ENCODE measurements around the gene CDH15. TPM values are rescaled to one million over a fixed set of nuclear protein-coding genes. Genes with fewer than 3 reads are reported as not detected.

Gene CDH15
- total RNA-seq, 1 experiment from 2014 or later = 1.5 TPM

DNA sequence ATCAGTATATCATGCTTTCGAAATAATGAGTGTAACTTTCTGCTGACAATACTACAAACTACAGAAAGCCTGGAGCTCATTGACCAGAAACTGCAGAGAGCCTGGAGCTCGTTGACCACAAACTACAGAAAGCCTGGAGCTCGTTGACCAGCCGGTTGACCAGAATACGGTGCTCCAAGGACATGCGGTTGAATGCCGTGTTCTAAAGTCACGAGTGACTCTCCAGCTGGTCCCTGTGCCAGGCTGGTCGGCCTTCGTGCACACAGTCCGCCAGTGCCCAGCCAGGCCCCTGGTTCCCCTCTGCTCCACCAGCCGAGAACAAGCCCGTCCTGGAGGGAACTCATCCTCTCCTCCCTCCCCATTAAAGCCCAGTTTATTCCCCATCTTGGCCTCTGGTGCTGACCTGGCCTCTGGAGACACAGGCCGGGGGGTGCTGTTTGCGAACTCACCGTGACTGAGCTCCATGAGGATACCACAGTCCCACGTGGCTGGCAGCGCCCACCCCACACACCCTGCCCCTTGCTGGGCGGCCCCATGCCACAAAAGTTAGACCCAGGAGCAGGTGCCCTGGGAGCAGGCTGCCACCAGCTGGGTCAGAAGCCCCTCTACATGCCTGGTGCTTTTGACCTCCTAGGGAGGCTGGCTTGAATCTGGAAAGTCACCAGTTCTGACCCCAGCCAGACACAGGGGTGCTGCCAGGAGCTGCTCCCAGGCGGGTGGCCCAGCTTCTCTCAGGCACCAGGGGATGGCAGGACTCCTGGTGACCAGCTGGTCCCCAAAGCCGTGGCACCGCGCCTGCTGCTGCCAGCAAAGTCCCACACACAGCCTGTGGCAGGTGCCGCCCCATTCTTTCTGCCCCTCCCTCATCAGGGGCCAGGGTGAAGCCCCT is 15.5 kb upstream of the CDH15 start:
- POLR2A ChIA-PET (ENCODE audit: unreplicated experiment) = no interaction called here
- ATAC-seq = no peak
- no peak overlapping the region for H3K9ac ChIP-seq (ENCODE audit: low read length)
- no peak overlapping the region for H2AFZ ChIP-seq (ENCODE audit: low read length)
- no peaks in the 10 kb centered on the region for H3K27me3 ChIP-seq (ENCODE audit: low read length)
- H3F3A ChIP-seq (ENCODE audit: low read length, unreplicated experiment) = peaks cover 7% of the 10 kb centered on the region
- H3K4me1 ChIP-seq (ENCODE audit: insufficient read depth, low read length) = peaks cover 10% of the 10 kb centered on the region; the same call in 1 of the 2 replicates
- H4K20me1 ChIP-seq (ENCODE audit: low read length) = no peaks in the 10 kb centered on the region
- intact Hi-C loops (cut with micrococcal nuclease) = no loop called here
- BruUV-seq (replicated peaks) = TSS peak; percentile 27
- H3K9me2 ChIP-seq (replicated peaks; ENCODE audit: low read length) = no peaks in the 10 kb centered on the region
- H3K27ac ChIP-seq (ENCODE audit: low read length) = no peak overlapping the region
- H3K4me3 ChIP-seq (ENCODE audit: low read length) = no peak overlapping the region
- DNase-seq = no peak
- no peaks in the 10 kb centered on the region for H3K79me2 ChIP-seq (ENCODE audit: low read length)
- no peaks in the 10 kb centered on the region for H3K9me3 ChIP-seq (ENCODE audit: low read length)
- H3K36me3 ChIP-seq (ENCODE audit: low read depth, low read length) = no peaks in the 10 kb centered on the region
- TF ChIP-seq EZH2 (IDR thresholded peaks at IDR 0.05; ENCODE audit: low read length, unreplicated experiment) (no peak), CTCF (conservative IDR thresholded peaks at IDR 0.05; ENCODE audit: low read depth, low read length) (no peak), EZH2phosphoT487 (IDR thresholded peaks at IDR 0.05; ENCODE audit: borderline replicate concordance, low read length) (no peak)
- CTCF ChIA-PET = interaction anchor here (0.6 kb wide), 1 partner anchor 419 kb away, joined by 4 read pairs; no protein-coding TSS in a partner anchor
- H3K4me2 ChIP-seq (ENCODE audit: low read length) = no peak overlapping the region

DNA sequence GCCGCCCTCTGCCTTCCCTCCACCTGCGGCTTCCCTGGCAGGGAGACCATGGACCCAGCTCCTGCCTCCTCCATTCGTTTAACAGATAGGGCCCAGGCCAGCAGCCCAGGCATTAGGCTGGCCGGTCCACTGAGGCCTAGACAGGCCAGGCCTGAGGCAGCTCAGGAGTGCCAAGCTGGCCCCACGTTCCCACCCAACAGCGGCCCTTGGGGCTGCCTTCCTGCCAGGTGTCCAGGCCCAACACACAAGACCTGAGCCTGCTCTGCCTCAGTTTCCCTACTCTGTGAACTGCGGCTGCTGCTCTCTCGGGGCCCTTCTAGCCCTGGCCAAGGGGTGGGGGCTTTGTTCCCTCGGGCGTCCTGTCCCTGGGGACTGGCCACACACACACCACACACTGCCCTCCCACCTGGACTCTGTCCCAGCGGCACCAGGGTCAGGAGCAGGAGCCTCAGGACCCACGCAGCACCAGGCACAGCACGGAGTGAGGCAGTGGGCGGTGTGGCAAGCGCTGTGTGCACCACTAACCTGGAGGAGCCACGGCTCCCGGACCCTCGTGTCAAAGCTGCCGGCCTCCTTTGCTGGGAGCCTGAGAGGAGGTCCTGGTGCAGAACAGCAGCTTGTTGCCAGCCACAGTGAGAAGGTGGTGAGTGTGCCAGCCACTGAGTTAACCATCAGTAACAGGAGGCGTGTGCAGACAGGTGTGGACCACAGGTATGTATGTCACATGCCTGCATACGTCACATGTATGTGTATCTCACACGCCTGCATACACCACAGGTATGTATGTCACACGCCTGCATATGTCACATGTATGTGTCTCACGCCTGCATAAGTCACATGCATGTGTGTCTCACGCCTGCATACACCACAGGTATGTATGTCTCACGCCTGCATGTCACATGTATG is 14.6 kb upstream of the CDH15 start:
- intact Hi-C loops (cut with micrococcal nuclease) = no loop called here
- Histone ChIP-seq H4K20me1 (ENCODE audit: low read length) (no peaks in the 10 kb centered on the region), H3K36me3 (ENCODE audit: low read depth, low read length) (no peaks in the 10 kb centered on the region), H3K4me2 (ENCODE audit: low read length) (no peak overlapping the region), H3K9me3 (ENCODE audit: low read length) (no peaks in the 10 kb centered on the region), H3K79me2 (ENCODE audit: low read length) (no peaks in the 10 kb centered on the region), H2AFZ (ENCODE audit: low read length) (no peak overlapping the region), H3K27ac (ENCODE audit: low read length) (no peak overlapping the region), H3K4me1 (ENCODE audit: insufficient read depth, low read length) (peaks cover 10% of the 10 kb centered on the region; the same call in 1 of the 2 replicates), H3K9ac (ENCODE audit: low read length) (no peak overlapping the region), H3K4me3 (ENCODE audit: low read length) (no peak overlapping the region), H3K9me2 (replicated peaks; ENCODE audit: low read length) (no peaks in the 10 kb centered on the region), H3F3A (ENCODE audit: low read length, unreplicated experiment) (peaks cover 7% of the 10 kb centered on the region), H3K27me3 (ENCODE audit: low read length) (no peaks in the 10 kb centered on the region)
- TF ChIP-seq EZH2 (IDR thresholded peaks at IDR 0.05; ENCODE audit: low read length, unreplicated experiment) (no peak), EZH2phosphoT487 (IDR thresholded peaks at IDR 0.05; ENCODE audit: borderline replicate concordance, low read length) (no peak), CTCF (conservative IDR thresholded peaks at IDR 0.05; ENCODE audit: low read depth, low read length) (no peak)
- DNase-seq (no peak), ATAC-seq (no peak)
- ChIA-PET POLR2A (ENCODE audit: unreplicated experiment) (no interaction called here), CTCF (no interaction called here)
- no TSS peak for BruUV-seq (replicated peaks)
